CD14-positive monocyte (primary cell): ENCODE results near the gene USO1. TPM values are rescaled to one million over a fixed set of nuclear protein-coding genes. Genes with fewer than 3 reads are reported as not detected.

Experiments
- DNase-seq, 3 donors: peaks; one replicate each; pipeline ENCODE4 v3.0.0-alpha.2; 2011 to 2022
- H2AFZ ChIP-seq: 2 replicates; pipeline ENCODE4 v1.6.0; 2012; ENCODE audit warnings: mild to moderate bottlenecking, low read depth, low read length, inconsistent platforms; ENCODE audit not compliant: insufficient read depth, poor library complexity, severe bottlenecking
- H3K27ac ChIP-seq, 2 donors: 1 replicate in 1 of 2; 2 replicates in 1 of 2; pipeline ENCODE4 v1.5.1; 2012 to 2013; ENCODE audit warnings: low read length in 2 of 2, control low read depth in 1 of 2, inconsistent platforms in 1 of 2, low read depth in 1 of 2, mild to moderate bottlenecking in 1 of 2
- H3K27me3 ChIP-seq, 2 donors: one replicate each; pipeline versions ENCODE4 v1.6.0 to v1.6.1; 2011 to 2013; ENCODE audit warnings: low read length in 2 of 2; ENCODE audit not compliant: control insufficient read depth in 2 of 2, insufficient read depth in 2 of 2
- H3K36me3 ChIP-seq, 2 donors: replicated peaks in 1 of 2; 1 replicate in 1 of 2; 2 replicates in 1 of 2; pipeline versions ENCODE4 v1.5.1 to v1.6.1; 2012 to 2013; ENCODE audit warnings: low read length in 2 of 2, control low read depth in 1 of 2, inconsistent platforms in 1 of 2, mild to moderate bottlenecking in 1 of 2; ENCODE audit not compliant: insufficient read depth in 2 of 2, control insufficient read depth in 1 of 2
- H3K4me1 ChIP-seq, 2 donors: 1 replicate in 1 of 2; 2 replicates in 1 of 2; pipeline versions ENCODE4 v1.5.1 to v1.6.1; 2012 to 2013; ENCODE audit warnings: low read length in 2 of 2, control low read depth in 1 of 2, inconsistent platforms in 1 of 2, mild to moderate bottlenecking in 1 of 2, moderate library complexity in 1 of 2; ENCODE audit not compliant: insufficient read depth in 2 of 2, control insufficient read depth in 1 of 2
- H3K4me2 ChIP-seq: replicated peaks from 2 replicates; pipeline ENCODE3; 2012; ENCODE audit warnings: low read length, moderate library complexity, mild to moderate bottlenecking; ENCODE audit not compliant: poor library complexity, severe bottlenecking; ENCODE audit errors: extremely low read depth
- H3K4me3 ChIP-seq, 3 experiments: fragments of 200-600 bp in 1 of 3; sonication (generic) in 1 of 3; replicated peaks in 1 of 3; 1 replicate in 2 of 3; 2 replicates in 1 of 3; pipeline ENCODE4 v1.5.1; 2011 to 2013; ENCODE audit warnings: low read length in 3 of 3, mild to moderate bottlenecking in 3 of 3, control low read depth in 2 of 3, low read depth in 2 of 3, inconsistent platforms in 1 of 3, moderate library complexity in 1 of 3
- H3K79me2 ChIP-seq: 2 replicates; pipeline ENCODE4 v1.6.0; 2012; ENCODE audit warnings: mild to moderate bottlenecking, control low read depth, inconsistent platforms, low read length, moderate library complexity; ENCODE audit not compliant: insufficient read depth
- H3K9ac ChIP-seq: 2 replicates; pipeline ENCODE4 v1.6.0; 2017; ENCODE audit warnings: low read length, mild to moderate bottlenecking; ENCODE audit not compliant: insufficient read depth, poor library complexity, severe bottlenecking
- H3K9me3 ChIP-seq, 2 donors: replicated peaks in 1 of 2; 1 replicate in 1 of 2; 2 replicates in 1 of 2; pipeline versions ENCODE4 v1.5.1 to v1.6.1; 2012 to 2013; ENCODE audit warnings: low read length in 2 of 2, control low read depth in 1 of 2; ENCODE audit not compliant: control insufficient read depth in 1 of 2, insufficient read depth in 1 of 2
- H4K20me1 ChIP-seq: 2 replicates; pipeline ENCODE4 v1.6.0; 2012; ENCODE audit warnings: mild to moderate bottlenecking, low read length, control low read depth, moderate library complexity; ENCODE audit not compliant: insufficient read depth
- H3K27ac Mint-ChIP-seq, 7 donors: one replicate each; pipeline ENCODE4 v1.8.0; 2020; ENCODE audit warnings: mild to moderate bottlenecking in 7 of 7, mixed read lengths in 7 of 7, moderate library complexity in 6 of 7, inconsistent platforms in 2 of 7
- H3K27me3 Mint-ChIP-seq, 3 donors: one replicate each; pipeline ENCODE4 v1.8.0; 2021 to 2022; ENCODE audit warnings: low read depth in 3 of 3, mild to moderate bottlenecking in 3 of 3, mixed read lengths in 3 of 3, moderate library complexity in 3 of 3, inconsistent platforms in 1 of 3
- H3K36me3 Mint-ChIP-seq, 2 donors: one replicate each; pipeline ENCODE4 v1.8.0; 2020; ENCODE audit warnings: mixed read lengths in 2 of 2, inconsistent platforms in 1 of 2, mild to moderate bottlenecking in 1 of 2
- H3K4me1 Mint-ChIP-seq: one replicate; pipeline ENCODE4 v1.8.0; 2020; ENCODE audit warnings: mild to moderate bottlenecking, mixed read lengths
- H3K4me3 Mint-ChIP-seq, 2 donors: one replicate each; pipeline ENCODE4 v1.8.0; 2020; ENCODE audit warnings: mild to moderate bottlenecking in 2 of 2, mixed read lengths in 2 of 2, moderate library complexity in 1 of 2
- H3K9me3 Mint-ChIP-seq, 7 donors: one replicate each; pipeline ENCODE4 v1.8.0; 2020 to 2022; ENCODE audit warnings: mixed read lengths in 7 of 7, mild to moderate bottlenecking in 6 of 7, moderate library complexity in 6 of 7, inconsistent platforms in 2 of 7
- WGBS: methylation state at CpG from one replicate; pipeline ENCODE4 v1.1.5; 2013; ENCODE audit warnings: missing lambda C conversion rate; ENCODE audit not compliant: insufficient coverage; 5-methylcytosine and 5-hydroxymethylcytosine counted together
- intact Hi-C, 2 donors: fragments of 100-400 bp; cut with micrococcal nuclease; formaldehyde crosslinking; loops; one replicate each; pipeline versions ENCODE4 v1.15.0 to v1.15.1; 2023
- polyA plus RNA-seq, 3 donors: library from polyadenylated mRNA; depleted of rRNA in 1 of 3; unstranded in 2 of 3; stranded (reverse) in 1 of 3; fragments of 300-500 nt in 2 of 3; fragments of >200 nt in 1 of 3; fragmentation: Illumina TruSeq in 2 of 3; gene quantifications; 1 replicate in 2 of 3; 2 replicates in 1 of 3; pipeline ENCODE4 v1.2.3, GENCODE V29; 2012 to 2021
- TF ChIP-seq, protein P1 (sequence below): fragments of 200-600 bp; IDR thresholded peaks from one replicate; pipeline ENCODE4 v1.8.0; 2022; ENCODE audit warnings: antibody characterized with exemption, mild to moderate bottlenecking

USO1 gene
- polyA plus RNA-seq, 3 donors = 15.4 to 26.9 (median 17.5) TPM

DNA sequence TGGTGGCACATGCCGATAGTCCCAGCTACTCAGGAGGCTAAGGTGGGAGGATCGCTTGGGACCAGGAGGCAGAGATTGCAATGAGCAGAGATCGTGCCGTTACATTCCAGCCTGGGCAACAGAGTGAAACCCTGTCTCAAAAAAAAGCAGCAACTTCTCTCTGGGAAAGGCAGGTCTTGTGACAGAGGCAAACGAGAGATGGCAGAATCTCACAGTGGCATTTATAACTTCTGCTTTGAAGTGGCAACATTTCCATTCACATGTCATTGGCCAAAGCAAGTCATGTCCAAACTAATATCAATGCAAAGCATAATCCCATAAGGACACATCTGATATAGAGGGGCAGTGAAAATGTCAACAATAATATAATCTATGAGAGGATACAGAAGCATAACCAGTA, 98.0 kb downstream of the USO1 start:
- intact Hi-C loops = no loop called here
- no peak overlapping the region for H3K4me2 ChIP-seq
- Mint-ChIP-seq H3K27ac (no peak overlapping the region), H3K4me3 (no peak overlapping the region), H3K9me3 (no peaks in the 10 kb centered on the region), H3K27me3 (peaks cover 0 to 2% (median 0%) of the 10 kb centered on the region in 3 donors), H3K36me3 (no peaks in the 10 kb centered on the region), H3K4me1 (peaks cover 5% of the 10 kb centered on the region)
- H4K20me1 ChIP-seq = no peaks in the 10 kb centered on the region
- no peaks in the 10 kb centered on the region for H3K27me3 ChIP-seq
- no peaks in the 10 kb centered on the region for H3K9me3 ChIP-seq
- no peaks in the 10 kb centered on the region for H3K36me3 ChIP-seq
- TF ChIP-seq, protein P1, sequence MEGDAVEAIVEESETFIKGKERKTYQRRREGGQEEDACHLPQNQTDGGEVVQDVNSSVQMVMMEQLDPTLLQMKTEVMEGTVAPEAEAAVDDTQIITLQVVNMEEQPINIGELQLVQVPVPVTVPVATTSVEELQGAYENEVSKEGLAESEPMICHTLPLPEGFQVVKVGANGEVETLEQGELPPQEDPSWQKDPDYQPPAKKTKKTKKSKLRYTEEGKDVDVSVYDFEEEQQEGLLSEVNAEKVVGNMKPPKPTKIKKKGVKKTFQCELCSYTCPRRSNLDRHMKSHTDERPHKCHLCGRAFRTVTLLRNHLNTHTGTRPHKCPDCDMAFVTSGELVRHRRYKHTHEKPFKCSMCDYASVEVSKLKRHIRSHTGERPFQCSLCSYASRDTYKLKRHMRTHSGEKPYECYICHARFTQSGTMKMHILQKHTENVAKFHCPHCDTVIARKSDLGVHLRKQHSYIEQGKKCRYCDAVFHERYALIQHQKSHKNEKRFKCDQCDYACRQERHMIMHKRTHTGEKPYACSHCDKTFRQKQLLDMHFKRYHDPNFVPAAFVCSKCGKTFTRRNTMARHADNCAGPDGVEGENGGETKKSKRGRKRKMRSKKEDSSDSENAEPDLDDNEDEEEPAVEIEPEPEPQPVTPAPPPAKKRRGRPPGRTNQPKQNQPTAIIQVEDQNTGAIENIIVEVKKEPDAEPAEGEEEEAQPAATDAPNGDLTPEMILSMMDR = no peak
- H3K27ac ChIP-seq = no peak overlapping the region
- H3K4me3 ChIP-seq = no peak overlapping the region
- H2AFZ ChIP-seq = no peak overlapping the region
- H3K79me2 ChIP-seq = no peaks in the 10 kb centered on the region
- 70% methylated on average over 5 of the region's 5 CpGs for WGBS
- DNase-seq = no peak
- no peaks in the 10 kb centered on the region for H3K4me1 ChIP-seq
- no peak overlapping the region for H3K9ac ChIP-seq

DNA sequence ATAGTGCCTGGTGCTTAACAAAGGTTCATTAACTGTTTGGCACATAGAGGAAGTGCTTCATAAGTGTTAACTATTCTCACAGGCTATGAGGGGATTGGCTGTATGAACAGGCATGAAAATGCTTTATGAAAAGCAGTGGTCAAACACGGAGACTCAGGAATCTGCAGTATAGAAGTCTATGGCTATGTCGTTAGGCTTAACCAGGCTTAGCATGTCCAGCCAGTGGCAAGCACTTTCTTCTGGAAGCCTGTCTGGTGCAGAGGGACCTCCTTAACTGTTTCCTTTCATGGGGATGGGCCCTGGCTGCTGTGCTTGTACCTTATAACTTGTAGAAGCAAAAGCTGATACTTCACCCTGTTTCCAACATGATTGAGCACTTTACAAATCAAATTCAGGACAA, 99.4 kb downstream of the USO1 start:
- WGBS = 75% methylated on average over 2 of the region's 2 CpGs
- H3K27ac Mint-ChIP-seq = no peak overlapping the region
- intact Hi-C loops = no loop called here
- no peak overlapping the region for H3K4me3 Mint-ChIP-seq
- Histone ChIP-seq H3K36me3 (no peaks in the 10 kb centered on the region), H3K4me1 (no peaks in the 10 kb centered on the region), H3K9me3 (no peaks in the 10 kb centered on the region), H3K27ac (no peak overlapping the region), H3K4me3 (no peak overlapping the region), H3K27me3 (no peaks in the 10 kb centered on the region), H4K20me1 (no peaks in the 10 kb centered on the region), H3K4me2 (no peak overlapping the region), H2AFZ (no peak overlapping the region), H3K79me2 (no peaks in the 10 kb centered on the region), H3K9ac (no peak overlapping the region)
- no peaks in the 10 kb centered on the region for H3K9me3 Mint-ChIP-seq
- DNase-seq = no peak
- TF ChIP-seq, protein P1 = no peak
- H3K4me1 Mint-ChIP-seq = peaks cover 5% of the 10 kb centered on the region
- peaks cover 0 to 6% (median 0%) of the 10 kb centered on the region in 3 donors for H3K27me3 Mint-ChIP-seq
- H3K36me3 Mint-ChIP-seq = no peaks in the 10 kb centered on the region
